Thyroid gland (tissue), 4 donors: ENCODE measurements around the gene CFAP99.

Source experiments
- POLR2A ChIP-seq, 2 donors: fragments of 450-650 bp; IDR thresholded peaks; one replicate each; pipeline ENCODE4 v1.6.1; 2017; ENCODE audit warnings: antibody characterized with exemption in 2 of 2, mild to moderate bottlenecking in 2 of 2, moderate library complexity in 1 of 2
- TF ChIP-seq, protein P1 (sequence below), 6 experiments: fragments of 200-600 bp in 3 of 6; fragments of 450-650 bp in 3 of 6; sonication (generic) in 3 of 6; IDR thresholded peaks; one replicate each; pipeline ENCODE4 v1.5.1; 2016 to 2019; ENCODE audit warnings: antibody characterized with exemption in 6 of 6, mild to moderate bottlenecking in 2 of 6, inconsistent platforms in 1 of 6, moderate library complexity in 1 of 6

DNA sequence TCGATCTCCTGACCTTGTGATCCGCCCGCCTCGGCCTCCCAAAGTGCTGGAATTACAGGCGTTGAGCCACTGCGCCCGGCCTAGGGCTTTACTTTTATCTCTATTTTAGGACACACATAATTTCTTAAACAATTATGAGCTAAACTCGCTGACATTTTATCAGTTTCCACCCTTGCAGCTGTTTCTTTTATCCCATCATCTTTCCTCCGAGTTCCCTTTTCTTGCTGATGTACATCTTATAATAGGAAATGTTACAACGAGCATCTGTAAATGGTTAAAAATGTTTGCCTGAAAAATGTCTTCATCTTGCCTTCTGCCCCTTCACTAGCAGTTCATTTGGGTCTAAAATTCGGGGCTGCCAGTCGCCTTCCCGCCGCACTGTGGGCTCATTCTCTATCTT is 41.5 kb upstream of the CFAP99 start:
- TF ChIP-seq, protein P1, sequence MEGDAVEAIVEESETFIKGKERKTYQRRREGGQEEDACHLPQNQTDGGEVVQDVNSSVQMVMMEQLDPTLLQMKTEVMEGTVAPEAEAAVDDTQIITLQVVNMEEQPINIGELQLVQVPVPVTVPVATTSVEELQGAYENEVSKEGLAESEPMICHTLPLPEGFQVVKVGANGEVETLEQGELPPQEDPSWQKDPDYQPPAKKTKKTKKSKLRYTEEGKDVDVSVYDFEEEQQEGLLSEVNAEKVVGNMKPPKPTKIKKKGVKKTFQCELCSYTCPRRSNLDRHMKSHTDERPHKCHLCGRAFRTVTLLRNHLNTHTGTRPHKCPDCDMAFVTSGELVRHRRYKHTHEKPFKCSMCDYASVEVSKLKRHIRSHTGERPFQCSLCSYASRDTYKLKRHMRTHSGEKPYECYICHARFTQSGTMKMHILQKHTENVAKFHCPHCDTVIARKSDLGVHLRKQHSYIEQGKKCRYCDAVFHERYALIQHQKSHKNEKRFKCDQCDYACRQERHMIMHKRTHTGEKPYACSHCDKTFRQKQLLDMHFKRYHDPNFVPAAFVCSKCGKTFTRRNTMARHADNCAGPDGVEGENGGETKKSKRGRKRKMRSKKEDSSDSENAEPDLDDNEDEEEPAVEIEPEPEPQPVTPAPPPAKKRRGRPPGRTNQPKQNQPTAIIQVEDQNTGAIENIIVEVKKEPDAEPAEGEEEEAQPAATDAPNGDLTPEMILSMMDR (IDR thresholded peaks at IDR 0.05): no peak
- TF ChIP-seq POLR2A (IDR thresholded peaks at IDR 0.05): no peak
